ENCODE measurements around the gene ITGB8. TPM values are rescaled to one million over a fixed set of nuclear protein-coding genes. Genes with fewer than 3 reads are reported as not detected.

The ITGB8 gene
- total RNA-seq, 4 donors from 2014 or later, result 3.9 to 70.2 (median 16.5) TPM

DNA sequence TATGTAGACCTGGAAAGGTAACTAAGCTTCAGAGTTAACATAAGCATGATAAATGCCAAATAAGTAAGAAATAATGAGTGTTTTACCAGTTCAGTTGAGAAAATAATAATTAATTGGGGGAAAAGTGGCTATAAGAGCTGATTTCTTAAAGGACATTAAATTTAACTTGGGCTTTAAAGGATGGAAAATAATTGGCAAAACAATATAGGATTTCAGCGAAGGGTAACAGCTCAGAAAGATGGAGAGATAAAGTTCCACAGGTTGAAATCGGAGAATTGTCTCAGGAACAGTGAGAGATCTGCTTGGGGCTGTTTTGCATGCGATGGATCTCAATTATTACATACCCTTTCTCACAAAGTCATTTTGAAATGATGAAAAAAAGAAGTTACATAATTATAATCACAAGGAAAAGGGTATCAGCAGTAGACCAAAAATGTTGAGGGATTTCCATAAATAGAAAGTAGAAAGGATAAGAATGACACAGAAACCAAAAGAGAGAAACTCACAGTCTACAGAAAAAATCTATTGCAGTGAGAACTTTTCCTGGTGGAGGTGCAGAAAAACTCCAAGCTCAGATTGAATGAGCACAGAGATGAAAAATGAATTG is 40.1 kb upstream of the ITGB8 start:
- TF ChIP-seq, protein P1, sequence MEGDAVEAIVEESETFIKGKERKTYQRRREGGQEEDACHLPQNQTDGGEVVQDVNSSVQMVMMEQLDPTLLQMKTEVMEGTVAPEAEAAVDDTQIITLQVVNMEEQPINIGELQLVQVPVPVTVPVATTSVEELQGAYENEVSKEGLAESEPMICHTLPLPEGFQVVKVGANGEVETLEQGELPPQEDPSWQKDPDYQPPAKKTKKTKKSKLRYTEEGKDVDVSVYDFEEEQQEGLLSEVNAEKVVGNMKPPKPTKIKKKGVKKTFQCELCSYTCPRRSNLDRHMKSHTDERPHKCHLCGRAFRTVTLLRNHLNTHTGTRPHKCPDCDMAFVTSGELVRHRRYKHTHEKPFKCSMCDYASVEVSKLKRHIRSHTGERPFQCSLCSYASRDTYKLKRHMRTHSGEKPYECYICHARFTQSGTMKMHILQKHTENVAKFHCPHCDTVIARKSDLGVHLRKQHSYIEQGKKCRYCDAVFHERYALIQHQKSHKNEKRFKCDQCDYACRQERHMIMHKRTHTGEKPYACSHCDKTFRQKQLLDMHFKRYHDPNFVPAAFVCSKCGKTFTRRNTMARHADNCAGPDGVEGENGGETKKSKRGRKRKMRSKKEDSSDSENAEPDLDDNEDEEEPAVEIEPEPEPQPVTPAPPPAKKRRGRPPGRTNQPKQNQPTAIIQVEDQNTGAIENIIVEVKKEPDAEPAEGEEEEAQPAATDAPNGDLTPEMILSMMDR (IDR thresholded peaks at IDR 0.05), result no peak
- ATAC-seq (ENCODE audit: low FRiP score) (no peak), DNase-seq (ENCODE audit: low spot score) (no peak)

DNA sequence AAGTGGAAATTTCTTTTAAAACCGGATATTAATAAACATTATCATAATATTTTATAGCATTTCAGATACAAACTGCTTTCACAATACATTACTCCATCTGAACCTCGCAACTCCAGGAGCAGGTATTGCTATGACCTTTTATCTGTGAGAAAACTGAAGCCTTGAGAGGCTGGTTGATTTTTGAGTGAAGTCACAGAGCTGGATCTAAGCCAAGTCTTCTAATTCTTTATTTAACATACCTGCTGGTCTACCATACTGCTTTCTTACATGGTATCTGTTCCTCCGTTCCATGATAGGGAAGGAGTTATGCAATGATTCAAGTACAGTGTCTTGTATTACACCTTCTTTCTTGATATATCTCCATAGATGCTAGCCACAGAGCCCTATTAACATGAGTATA is 37.4 kb upstream of the ITGB8 start:
- TF ChIP-seq, protein P1 (IDR thresholded peaks at IDR 0.05), result no peak
- DNase-seq (ENCODE audit: low spot score), result no peak
- ATAC-seq (ENCODE audit: low FRiP score), result no peak

DNA sequence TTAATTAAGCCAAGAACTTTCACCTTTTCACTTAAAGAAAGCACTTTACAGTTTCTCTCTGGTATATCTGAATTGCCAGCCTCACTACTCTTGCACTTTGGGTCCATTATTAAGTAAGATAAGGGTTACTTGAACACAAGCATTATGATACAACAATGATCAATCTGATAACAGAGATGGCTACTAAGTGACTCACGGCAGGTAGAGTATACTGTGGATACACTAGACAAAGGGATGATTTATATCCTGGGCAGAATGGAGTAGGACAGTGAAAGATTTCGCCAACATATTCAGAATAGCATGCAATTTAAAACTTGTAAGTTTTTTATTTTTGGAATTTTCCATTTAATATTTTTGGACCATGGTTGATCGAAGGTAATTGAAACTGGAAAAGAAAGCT is 34.3 kb upstream of the ITGB8 start:
- TF ChIP-seq, protein P1 (IDR thresholded peaks at IDR 0.05), result no peak
- DNase-seq (ENCODE audit: low spot score), result no peak
- ATAC-seq (ENCODE audit: low FRiP score), result no peak

DNA sequence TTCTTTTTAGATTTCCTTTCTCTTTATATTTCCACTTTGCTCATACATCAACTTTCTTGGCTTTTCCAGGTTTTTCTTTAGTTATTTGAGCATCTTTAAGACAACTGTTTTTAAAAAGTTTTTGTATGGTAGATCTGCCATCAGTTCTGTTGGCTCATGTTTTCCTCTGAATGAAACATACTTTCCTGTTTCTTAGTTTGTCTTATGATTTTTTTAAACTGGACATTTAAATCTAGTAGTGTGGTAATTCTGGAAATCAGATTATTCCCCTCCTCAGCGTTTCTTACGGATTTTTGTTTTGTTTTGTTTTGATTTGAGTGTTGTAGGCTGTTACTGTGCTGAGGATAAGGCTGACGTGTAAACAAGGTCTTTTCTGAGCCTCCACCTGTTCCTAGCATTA is 33.8 kb upstream of the ITGB8 start:
- TF ChIP-seq, protein P1 (IDR thresholded peaks at IDR 0.05), result no peak
- DNase-seq (ENCODE audit: low spot score) (no peak), ATAC-seq (ENCODE audit: low FRiP score) (no peak)

DNA sequence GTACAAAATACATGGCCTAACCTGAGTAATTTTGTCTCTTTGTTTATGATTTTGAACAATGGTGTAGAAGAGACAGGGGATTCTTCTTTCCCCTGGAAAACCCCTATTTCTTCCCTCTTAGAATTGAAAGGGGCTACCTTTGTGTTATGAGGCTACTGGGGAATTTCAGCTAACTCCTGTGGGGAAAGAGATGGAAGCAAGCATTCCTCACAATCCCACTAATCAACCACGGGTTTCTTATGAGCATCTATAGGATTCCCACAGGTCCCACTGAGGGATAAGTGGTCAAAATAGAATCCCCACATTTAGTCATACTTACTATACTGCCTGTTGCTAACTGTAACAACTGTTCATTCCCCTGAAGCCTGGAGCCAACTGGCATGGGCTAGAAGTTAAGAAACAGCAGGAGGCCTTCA is 32.2 kb upstream of the ITGB8 start:
- ATAC-seq (ENCODE audit: low FRiP score) (no peak), DNase-seq (ENCODE audit: low spot score) (no peak)
- TF ChIP-seq, protein P1 (IDR thresholded peaks at IDR 0.05), result no peak

DNA sequence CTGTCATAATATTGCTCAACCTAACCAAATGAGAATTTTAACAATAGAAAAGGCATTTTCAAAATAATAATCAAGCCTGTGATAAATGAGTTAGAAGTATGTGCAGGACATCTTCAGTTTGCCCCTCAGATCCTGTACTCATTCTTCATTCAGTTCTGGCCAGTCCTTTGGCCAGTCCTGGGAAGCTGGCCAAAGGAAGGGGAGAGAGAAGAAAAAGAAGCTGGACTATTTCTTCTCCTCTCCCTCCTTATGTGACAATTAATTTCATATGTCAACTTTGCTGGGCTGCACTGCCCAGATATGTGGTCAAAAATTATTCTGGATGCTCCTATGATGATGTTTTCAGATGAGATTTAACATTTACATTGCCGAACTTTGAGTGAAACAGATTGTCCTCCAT is 31.6 kb upstream of the ITGB8 start:
- ATAC-seq (ENCODE audit: low FRiP score), result no peak
- TF ChIP-seq, protein P1 (IDR thresholded peaks at IDR 0.05), result no peak

DNA sequence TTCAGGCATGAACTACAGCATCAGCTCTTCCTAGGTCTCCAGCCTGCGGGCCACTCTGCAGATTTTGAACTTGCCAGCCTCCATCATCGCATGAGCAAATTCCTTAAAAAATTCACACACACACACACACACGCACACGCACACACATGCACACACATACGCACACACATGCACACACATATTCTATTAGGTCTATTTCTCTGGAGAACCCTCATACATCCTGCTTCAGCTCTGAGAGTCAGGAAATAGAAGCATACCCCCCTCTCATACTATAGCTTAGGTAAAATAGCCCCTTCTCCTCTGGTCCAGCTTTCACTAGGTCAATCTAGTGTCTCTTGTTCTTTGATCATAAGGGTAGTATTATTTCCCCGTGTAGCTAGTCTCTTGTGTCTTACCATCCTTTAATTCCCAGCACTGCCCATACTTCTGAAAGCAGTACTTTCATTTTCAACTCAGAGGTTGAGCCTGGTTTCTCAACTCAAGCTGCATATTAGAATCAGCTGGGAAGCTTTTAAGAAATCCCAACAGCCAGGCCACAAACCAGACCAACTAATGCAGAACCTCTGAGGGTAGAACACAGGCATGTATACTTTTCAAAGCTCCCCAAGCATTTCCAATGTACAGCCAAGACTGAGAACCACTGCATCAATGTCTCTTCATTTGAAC is 30.9 kb upstream of the ITGB8 start:
- ATAC-seq (ENCODE audit: low FRiP score) (peak; percentile 41), DNase-seq (ENCODE audit: low spot score) (no peak)
- TF ChIP-seq, protein P1 (IDR thresholded peaks at IDR 0.05), result no peak

More for the DNA sequence above, 31.6 kb upstream of the ITGB8 start:
- DNase-seq (ENCODE audit: low spot score), result no peak
